ENCODE measurements around the gene CD52. TPM values are rescaled to one million over a fixed set of nuclear protein-coding genes. Genes with fewer than 3 reads are reported as not detected.
"Not testable (repeated sequence)": the region's sequence is repeated elsewhere in the genome, so short reads cannot be mapped to it uniquely, and the experiment has no call there.

CD52 gene
- polyA plus RNA-seq, 2 of the 4 experiments (the other 2 are of a cell fraction) = not detected

- 13% methylated on average over 16 of the region's 51 CpGs for WGBS (ENCODE audit: missing lambda C conversion rate)
- no peaks in the 10 kb centered on the region for H3K9me3 ChIP-seq
- peak; percentile 45 for TF ChIP-seq POLR2A (IDR thresholded peaks at IDR 0.05; ENCODE audit: low read length)
- peak; percentile 43 for TF ChIP-seq MAX (IDR thresholded peaks at IDR 0.05)
- no peak for TF ChIP-seq ZFP36 (IDR thresholded peaks at IDR 0.05; ENCODE audit: borderline replicate concordance, partially characterized antibody)
- peak; percentile 77 for TF ChIP-seq KDM5A (IDR thresholded peaks at IDR 0.05)
- TF ChIP-seq ELK1 (IDR thresholded peaks at IDR 0.05; ENCODE audit: low read depth, low read length) = no peak
- no peak for TF ChIP-seq RAD21 (conservative IDR thresholded peaks at IDR 0.05 in 1 of 2, IDR thresholded peaks at IDR 0.05 in 1 of 2)
- TF ChIP-seq SMC3 (IDR thresholded peaks at IDR 0.05) = no peak
- TF ChIP-seq RFX5 (IDR thresholded peaks at IDR 0.05) = peak; percentile 87
- H3K4me1 ChIP-seq = peaks cover 13% of the 10 kb centered on the region
- POLR2A ChIA-PET = no interaction called here
- CTCF ChIA-PET = interaction anchor here (1.1 to 6.3 kb wide), 6 partner anchors 12 to 111 kb away, joined by 3 to 37 read pairs (median 6); partner anchors contain the start of gene CD52
- H3K27ac ChIP-seq = peak within 1 kb of the TSS; percentile 74 to 88
- H3K4me3 ChIP-seq = peak within 1 kb of the TSS; percentile 63
- FAIRE-seq = no peak
- peak; percentile 94 to 99 for DNase-seq (ENCODE audit: low read depth in 1 of 2, low spot score in 1 of 2)
- H3K4me2 ChIP-seq = peak within 1 kb of the TSS; percentile 96
- peak; percentile 99 to 100 for ATAC-seq
Measured at GRCh38 chr1:26306290-26307229, 11.2 kb upstream of the CD52 start, which contains the start of gene UBXN11. TSS of gene UBXN11 (minus strand) at chr1:26306636. CDS start at chr1:26302883, 3,753 bp downstream.

- Histone ChIP-seq H3K4me2 (peak overlapping the region; percentile 96), H3K4me3 (no peak overlapping the region), H3K27ac (peak overlapping the region; percentile 74 to 78; a peak in 5 of 6 replicates), H3K4me1 (peaks cover 13% of the 10 kb centered on the region), H3K9me3 (no peaks in the 10 kb centered on the region)
- DNase-seq (ENCODE audit: low read depth in 1 of 2, low spot score in 1 of 2) = no peak
- FAIRE-seq = no peak
- ChIA-PET POLR2A (no interaction called here), CTCF (interaction anchor here (1.1 to 6.3 kb wide), 6 partner anchors 11 to 110 kb away, joined by 3 to 37 read pairs (median 6); partner anchors contain the start of gene CD52)
- no peak for ATAC-seq
- no peak for TF ChIP-seq ZC3H11A (IDR thresholded peaks at IDR 0.05)
- no peak for TF ChIP-seq TP53 (CRISPR knock-in tag; IDR thresholded peaks at IDR 0.05)
- no peak for TF ChIP-seq HOXB13 (CRISPR knock-in tag; IDR thresholded peaks at IDR 0.05; ENCODE audit: low read depth)
- TF ChIP-seq HDAC2 (IDR thresholded peaks at IDR 0.05) = no peak
- TF ChIP-seq RFX5 (IDR thresholded peaks at IDR 0.05) = no peak
- TF ChIP-seq NPAS2 (CRISPR knock-in tag; IDR thresholded peaks at IDR 0.05; ENCODE audit: borderline replicate concordance) = no peak
- no peak for TF ChIP-seq HEYL (CRISPR knock-in tag; IDR thresholded peaks at IDR 0.05)
- TF ChIP-seq HES2 (IDR thresholded peaks at IDR 0.05) = no peak
- TF ChIP-seq EHF (CRISPR knock-in tag; IDR thresholded peaks at IDR 0.05) = no peak
- TF ChIP-seq CHD2 (IDR thresholded peaks at IDR 0.05; ENCODE audit: low read length, partially characterized antibody) = no peak
- TF ChIP-seq FOSB (CRISPR knock-in tag; IDR thresholded peaks at IDR 0.05) = no peak
- no peak for TF ChIP-seq PHF8 (IDR thresholded peaks at IDR 0.05; ENCODE audit: borderline replicate concordance, low read depth)
- TF ChIP-seq ZFP36 (IDR thresholded peaks at IDR 0.05; ENCODE audit: borderline replicate concordance, partially characterized antibody) = no peak
- no peak for TF ChIP-seq MAZ (IDR thresholded peaks at IDR 0.05; ENCODE audit: borderline replicate concordance, low read depth, low read length)
- no peak for TF ChIP-seq BCL3 (IDR thresholded peaks at IDR 0.05)
- TF ChIP-seq HOXA7 (CRISPR knock-in tag; IDR thresholded peaks at IDR 0.05) = no peak
- TF ChIP-seq EHMT2 (IDR thresholded peaks at IDR 0.05; ENCODE audit: low read depth) = no peak
- TF ChIP-seq CHD4 (IDR thresholded peaks at IDR 0.05; ENCODE audit: borderline replicate concordance) = no peak
- 37% methylated on average over 6 of the region's 6 CpGs for WGBS (ENCODE audit: missing lambda C conversion rate)
Measured at GRCh38 chr1:26307363-26307781, 10.4 kb upstream of the CD52 start.

- CTCF ChIA-PET = interaction anchor here (0.8 to 6.3 kb wide), 6 partner anchors 11 to 56 kb away, joined by 3 to 37 read pairs (median 6); no protein-coding TSS in a partner anchor
- FAIRE-seq; H3K4me1 ChIP-seq; ATAC-seq; H3K4me2 ChIP-seq; DNase-seq (ENCODE audit: low read depth in 1 of 2, low spot score in 1 of 2); H3K27ac ChIP-seq; POLR2A ChIA-PET; H3K4me3 ChIP-seq; H3K9me3 ChIP-seq: not testable (repeated sequence)
- WGBS (ENCODE audit: missing lambda C conversion rate) = 82% methylated on average over 21 of the region's 21 CpGs
Measured at GRCh38 chr1:26307966-26308899, 9.5 kb upstream of the CD52 start.

Measured in A549 (cell line).